SK-N-SH treated with all-trans-retinoic acid at 6 μM for 48 hours (cell line): ENCODE results near the gene ADAMTS4.

Experiments used
- GLIS3 ChIP-seq: fragments of 250-450 bp; sonication (Bioruptor Pico); IDR thresholded peaks from 2 replicates; pipeline ENCODE4 v1.5.0; 2020; ENCODE audit warnings: mild to moderate bottlenecking, moderate library complexity
- ISL1 ChIP-seq: fragments of 250-450 bp; sonication (Bioruptor Pico); IDR thresholded peaks from 2 replicates; pipeline ENCODE4 v2.1.2; 2022; ENCODE audit warnings: mild to moderate bottlenecking, moderate library complexity
- RARB ChIP-seq: fragments of 250-450 bp; sonication (Bioruptor Pico); IDR thresholded peaks from 2 replicates; pipeline ENCODE4 v1.8.0; 2021; ENCODE audit warnings: mild to moderate bottlenecking, moderate library complexity
- SNAI2 ChIP-seq: fragments of 250-450 bp; sonication (Bioruptor Pico); IDR thresholded peaks from 2 replicates; pipeline ENCODE4 v1.5.0; 2020; ENCODE audit warnings: mild to moderate bottlenecking, moderate library complexity
- ZC3H10 ChIP-seq: fragments of 250-450 bp; sonication (Bioruptor Pico); IDR thresholded peaks from 2 replicates; pipeline ENCODE4 v1.5.1; 2021; ENCODE audit warnings: mild to moderate bottlenecking, moderate library complexity
- ZFP3 ChIP-seq: fragments of 250-450 bp; sonication (Bioruptor Pico); IDR thresholded peaks from 2 replicates; pipeline ENCODE4 v1.5.0; 2020; ENCODE audit warnings: mild to moderate bottlenecking, moderate library complexity
- ZNF8 ChIP-seq: fragments of 450-650 bp; formaldehyde crosslinking; IDR thresholded peaks from 2 replicates; pipeline ENCODE4 v1.5.0; 2020; ENCODE audit warnings: mild to moderate bottlenecking, moderate library complexity

DNA sequence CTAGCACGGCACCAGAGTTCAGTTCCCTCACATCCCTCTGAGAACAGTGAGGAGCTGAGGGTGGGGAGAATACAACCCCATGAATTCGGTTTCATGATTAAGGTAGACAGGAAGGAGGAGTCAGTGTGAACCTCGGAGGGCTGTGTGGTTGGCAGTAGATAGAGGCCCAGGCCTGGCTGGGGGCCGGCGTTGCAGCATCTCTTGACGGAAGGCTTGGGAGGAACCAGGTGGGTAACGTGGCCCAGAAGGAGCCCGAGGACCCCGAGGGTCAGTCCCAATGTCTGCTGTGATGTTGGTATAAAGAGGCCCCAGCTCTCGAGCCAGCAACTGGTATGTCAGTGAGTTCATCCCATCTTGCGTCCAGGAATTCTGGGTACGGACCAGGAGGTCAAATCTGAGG, 27.2 kb downstream of the ADAMTS4 start:
- TF ChIP-seq ISL1 (CRISPR knock-in tag) (no peak), ZC3H10 (CRISPR knock-in tag) (no peak), RARB (CRISPR knock-in tag) (no peak), ZNF8 (no peak), SNAI2 (no peak), ZFP3 (CRISPR knock-in tag) (no peak), GLIS3 (no peak)
